Measurements from ENCODE around the gene SCN5A.

The SCN5A gene

DNA sequence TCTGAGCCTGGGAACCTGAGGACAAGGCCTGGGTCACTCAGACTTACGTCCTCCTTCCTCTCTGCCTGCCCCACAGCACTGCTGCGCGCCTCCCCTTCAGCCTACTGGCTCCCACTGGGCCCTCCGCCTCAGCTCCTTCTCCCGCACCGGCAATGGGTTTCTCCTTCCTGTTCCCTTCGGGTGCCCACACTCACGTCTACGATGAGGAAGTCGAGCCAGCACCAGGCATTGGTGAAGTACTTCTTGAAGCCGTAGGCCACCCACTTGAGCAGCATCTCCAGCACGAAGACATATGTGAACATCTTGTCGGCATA lies 83.3 kb downstream of the SCN5A start:
- no peak overlapping the region for H3K27ac Mint-ChIP-seq
- no peaks in the 10 kb centered on the region for H3K27me3 Mint-ChIP-seq (ENCODE audit: low read depth)
- no peaks in the 10 kb centered on the region for H3K36me3 Mint-ChIP-seq (ENCODE audit: low read depth)
- DNase-seq (ENCODE audit: low spot score): no peak
- no peaks in the 10 kb centered on the region for H3K9me3 Mint-ChIP-seq
- no peak overlapping the region for H3K4me3 Mint-ChIP-seq
- H3K4me1 Mint-ChIP-seq (ENCODE audit: low read depth): no peaks in the 10 kb centered on the region

DNA sequence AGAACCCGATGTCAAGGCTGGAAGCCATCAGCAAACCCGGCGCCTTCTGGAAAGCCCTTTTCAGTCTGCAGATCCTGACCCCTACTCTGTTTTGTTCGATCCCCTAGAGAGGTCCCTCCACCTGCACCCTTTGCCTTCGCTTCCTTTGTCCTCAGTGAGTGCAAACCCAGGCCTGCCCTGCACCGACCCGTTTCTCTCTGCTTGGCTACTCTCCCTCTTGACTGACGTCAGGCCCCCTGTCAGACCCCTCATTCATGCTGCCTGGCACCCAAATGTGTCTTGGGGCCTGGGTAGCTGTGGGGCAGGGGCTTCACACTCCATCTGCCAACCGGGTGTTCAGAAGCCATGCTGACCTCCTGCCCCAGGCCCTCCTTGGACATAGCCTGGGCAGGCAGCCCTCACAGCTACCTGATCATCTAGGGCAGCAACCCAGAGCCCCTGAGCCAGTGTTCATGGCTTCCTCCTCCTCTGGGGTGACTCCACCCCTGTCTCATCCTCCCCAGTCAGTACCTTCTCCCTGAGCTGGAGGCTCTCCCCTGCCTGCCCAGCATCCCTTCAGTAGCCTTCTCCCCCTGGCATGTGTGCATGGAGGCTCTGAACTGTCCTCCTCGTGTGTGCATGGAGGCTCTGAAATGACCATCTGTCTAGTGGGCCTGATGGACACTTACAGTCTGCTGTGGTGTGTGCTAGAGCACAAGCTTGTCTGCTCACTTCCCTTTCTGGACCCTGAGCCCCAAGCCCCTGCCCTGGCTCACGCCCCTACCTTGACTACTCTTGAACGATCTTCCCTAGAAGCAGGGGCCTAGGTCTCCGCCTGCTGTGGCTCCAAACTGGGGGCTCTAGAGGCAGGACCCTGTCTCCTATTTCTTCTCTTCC lies 83.9 kb downstream of the SCN5A start:
- H3K9me3 Mint-ChIP-seq: no peaks in the 10 kb centered on the region
- no peak overlapping the region for H3K4me3 Mint-ChIP-seq
- no peak for DNase-seq (ENCODE audit: low spot score)
- no peaks in the 10 kb centered on the region for H3K36me3 Mint-ChIP-seq (ENCODE audit: low read depth)
- no peaks in the 10 kb centered on the region for H3K4me1 Mint-ChIP-seq (ENCODE audit: low read depth)
- H3K27ac Mint-ChIP-seq: no peak overlapping the region
- H3K27me3 Mint-ChIP-seq (ENCODE audit: low read depth): no peaks in the 10 kb centered on the region

DNA sequence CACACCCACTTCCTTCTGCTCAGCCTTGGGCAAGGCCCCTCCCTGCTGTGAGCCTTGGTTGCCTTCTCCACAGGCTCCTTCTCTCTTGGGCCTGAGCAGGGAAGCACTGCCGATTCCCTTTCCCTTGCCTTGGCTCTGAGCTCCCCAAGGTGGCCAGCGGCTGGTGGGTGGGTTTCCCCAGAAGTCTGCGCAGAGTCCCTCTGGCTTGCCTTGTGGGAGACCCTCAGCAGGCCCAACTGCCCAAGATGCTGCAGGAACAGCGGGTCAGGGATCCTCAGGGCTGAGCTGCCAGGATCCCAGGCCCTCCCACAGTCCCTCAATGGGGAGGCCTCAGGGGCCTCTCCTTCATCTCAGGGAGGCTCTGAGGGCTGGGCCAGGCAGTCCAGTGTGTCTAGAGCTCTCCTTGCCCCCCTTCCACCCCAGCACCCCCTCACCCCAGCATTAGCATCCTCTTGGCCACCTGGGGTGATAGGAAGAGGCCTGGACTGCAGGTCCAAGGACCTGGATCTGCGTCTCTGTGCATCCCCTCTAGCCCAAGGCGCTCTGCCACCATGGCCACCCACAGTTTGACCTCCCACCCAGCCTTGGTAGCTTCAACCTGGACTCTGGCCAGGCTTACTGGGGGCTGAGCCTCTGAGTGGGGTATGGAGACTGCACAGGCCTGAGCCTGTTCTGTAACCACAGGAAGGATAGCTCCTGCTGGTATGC lies 84.7 kb downstream of the SCN5A start:
- Mint-ChIP-seq H3K36me3 (ENCODE audit: low read depth) (no peaks in the 10 kb centered on the region), H3K27me3 (ENCODE audit: low read depth) (no peaks in the 10 kb centered on the region)
- no peak for DNase-seq (ENCODE audit: low spot score)

DNA sequence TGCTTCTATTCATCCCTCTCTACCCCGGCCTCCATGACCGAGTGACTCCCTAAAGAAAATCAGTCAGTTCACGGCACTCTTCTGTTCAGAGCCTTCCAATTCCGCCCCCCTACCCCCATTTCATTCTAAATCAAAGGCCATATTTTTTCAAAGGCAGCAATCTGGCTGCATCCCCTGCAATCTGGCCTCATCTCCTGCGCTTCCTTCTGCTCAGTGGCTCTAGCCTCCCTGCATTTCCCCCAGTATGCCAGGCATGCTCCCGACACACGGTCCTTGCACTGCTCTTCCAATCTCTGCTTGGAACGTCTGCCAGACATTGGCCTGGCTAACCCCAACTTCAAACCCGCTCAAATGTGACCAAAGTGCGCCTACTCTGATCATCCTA lies 85.6 kb downstream of the SCN5A start:
- no peaks in the 10 kb centered on the region for H3K9me3 Mint-ChIP-seq
- H3K4me3 Mint-ChIP-seq: no peak overlapping the region
- no peak for DNase-seq (ENCODE audit: low spot score)
- no peaks in the 10 kb centered on the region for H3K4me1 Mint-ChIP-seq (ENCODE audit: low read depth)
- no peak overlapping the region for H3K27ac Mint-ChIP-seq
- H3K27me3 Mint-ChIP-seq (ENCODE audit: low read depth): no peaks in the 10 kb centered on the region
- H3K36me3 Mint-ChIP-seq (ENCODE audit: low read depth): no peaks in the 10 kb centered on the region

More for the DNA sequence above, 84.7 kb downstream of the SCN5A start:
- H3K4me3 Mint-ChIP-seq: no peak overlapping the region
- H3K4me1 Mint-ChIP-seq (ENCODE audit: low read depth): no peaks in the 10 kb centered on the region
- no peaks in the 10 kb centered on the region for H3K9me3 Mint-ChIP-seq
- H3K27ac Mint-ChIP-seq: no peak overlapping the region

DNA sequence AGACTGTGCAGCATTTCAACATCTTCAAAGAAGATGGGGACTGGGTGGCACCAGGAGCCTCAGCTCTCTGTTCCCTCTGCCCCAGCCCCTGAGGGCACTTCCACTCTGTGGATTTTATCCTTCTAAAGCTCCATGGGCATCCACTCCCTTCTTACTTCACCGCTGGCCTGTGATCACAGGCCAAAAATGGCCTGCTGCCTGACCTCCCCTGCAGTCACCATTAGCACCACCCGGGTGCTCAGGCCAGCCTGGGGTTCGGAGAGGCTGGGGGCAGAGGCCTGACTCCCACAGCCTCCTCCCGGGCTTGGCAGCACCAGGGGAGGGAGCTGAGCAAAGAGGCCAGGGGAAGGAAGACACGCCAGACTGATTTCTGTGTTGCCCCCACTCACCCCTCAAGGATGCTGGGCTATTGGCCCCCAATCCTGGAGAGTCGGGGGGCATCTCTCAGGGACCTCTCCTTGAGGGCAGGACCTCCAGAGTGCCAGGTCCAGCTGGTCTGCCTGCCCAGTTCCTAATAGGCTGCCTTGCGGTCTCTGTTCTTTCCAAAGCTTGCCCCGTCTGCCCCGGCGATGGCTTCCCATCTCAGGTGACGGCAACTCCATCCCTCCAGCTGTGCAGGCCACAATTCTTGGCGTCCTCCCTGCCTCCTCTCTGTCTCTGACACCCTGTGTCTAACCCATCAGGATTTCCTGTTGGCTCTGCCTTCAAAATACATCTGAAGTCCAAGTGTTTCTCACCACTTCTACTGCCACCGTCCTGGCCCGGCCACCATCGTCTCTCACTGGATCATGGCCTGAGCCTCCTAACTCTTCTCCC lies 86.2 kb downstream of the SCN5A start:
- no peaks in the 10 kb centered on the region for H3K4me1 Mint-ChIP-seq (ENCODE audit: low read depth)
- H3K27ac Mint-ChIP-seq: no peak overlapping the region
- no peaks in the 10 kb centered on the region for H3K36me3 Mint-ChIP-seq (ENCODE audit: low read depth)
- no peak for DNase-seq (ENCODE audit: low spot score)
- no peaks in the 10 kb centered on the region for H3K27me3 Mint-ChIP-seq (ENCODE audit: low read depth)
- no peak overlapping the region for H3K4me3 Mint-ChIP-seq
- no peaks in the 10 kb centered on the region for H3K9me3 Mint-ChIP-seq

DNA sequence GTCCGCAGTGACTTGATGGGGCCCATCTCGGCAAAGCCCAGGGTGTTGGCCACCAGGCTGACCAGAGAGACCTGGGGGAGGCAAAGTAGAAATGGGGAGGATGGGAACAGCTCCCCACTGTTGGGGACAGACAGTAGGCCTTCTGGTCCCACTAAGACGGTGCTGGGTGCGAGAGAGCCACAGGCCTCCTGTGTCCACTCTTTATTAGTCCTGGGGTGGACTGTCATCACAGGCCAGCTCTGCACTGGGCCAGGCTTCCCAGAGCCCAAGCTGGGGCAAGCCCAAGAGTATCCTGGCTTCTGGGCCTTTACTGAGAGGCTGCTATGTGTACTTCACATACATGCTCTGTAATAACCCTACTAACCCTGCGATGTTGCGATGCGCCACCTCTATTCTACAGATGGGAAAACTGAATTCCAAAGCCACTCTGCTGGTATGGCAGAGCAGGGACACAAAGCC lies 87.0 kb downstream of the SCN5A start:
- Mint-ChIP-seq H3K4me3 (no peak overlapping the region), H3K36me3 (ENCODE audit: low read depth) (no peaks in the 10 kb centered on the region), H3K4me1 (ENCODE audit: low read depth) (no peaks in the 10 kb centered on the region), H3K27ac (no peak overlapping the region), H3K27me3 (ENCODE audit: low read depth) (no peaks in the 10 kb centered on the region), H3K9me3 (no peaks in the 10 kb centered on the region)
- no peak for DNase-seq (ENCODE audit: low spot score)

DNA sequence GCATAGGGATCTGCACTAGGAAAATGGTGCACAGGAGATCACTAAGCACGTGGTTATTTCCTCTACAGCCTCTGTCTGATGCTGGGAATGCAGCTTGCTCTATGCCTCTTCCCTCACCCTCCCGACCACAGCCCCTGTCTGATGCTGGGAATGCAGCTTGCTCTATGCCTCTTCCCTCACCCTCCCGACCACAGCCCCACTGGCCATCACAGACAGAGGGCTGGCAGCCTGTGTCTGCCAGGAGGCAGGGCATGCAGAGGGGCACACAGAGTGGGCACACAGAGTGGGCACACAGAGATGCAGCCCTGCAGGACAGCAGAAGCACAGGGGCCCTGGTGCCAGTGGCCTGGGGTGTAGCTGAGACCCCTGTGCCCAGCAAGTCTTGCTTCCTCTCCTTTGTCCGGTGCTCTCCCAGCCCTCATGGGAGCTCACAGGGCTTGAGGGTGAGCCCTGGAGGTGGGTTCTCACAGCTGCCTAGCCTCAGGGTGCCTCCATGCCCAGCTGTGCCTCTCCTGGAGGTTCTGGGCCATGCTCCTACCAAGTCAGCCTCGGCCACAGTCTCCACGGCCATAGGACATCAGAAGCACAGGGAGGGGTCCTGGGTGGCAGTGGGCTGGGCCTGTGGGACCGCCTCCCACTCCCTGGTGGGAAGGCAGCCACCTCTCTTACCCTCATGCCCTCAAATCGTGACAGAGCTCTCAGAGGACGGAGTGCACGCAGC lies 87.6 kb downstream of the SCN5A start:
- Mint-ChIP-seq H3K9me3 (no peaks in the 10 kb centered on the region), H3K4me1 (ENCODE audit: low read depth) (no peaks in the 10 kb centered on the region), H3K36me3 (ENCODE audit: low read depth) (no peaks in the 10 kb centered on the region), H3K27me3 (ENCODE audit: low read depth) (no peaks in the 10 kb centered on the region), H3K27ac (no peak overlapping the region), H3K4me3 (no peak overlapping the region)
- no peak for DNase-seq (ENCODE audit: low spot score)

DNA sequence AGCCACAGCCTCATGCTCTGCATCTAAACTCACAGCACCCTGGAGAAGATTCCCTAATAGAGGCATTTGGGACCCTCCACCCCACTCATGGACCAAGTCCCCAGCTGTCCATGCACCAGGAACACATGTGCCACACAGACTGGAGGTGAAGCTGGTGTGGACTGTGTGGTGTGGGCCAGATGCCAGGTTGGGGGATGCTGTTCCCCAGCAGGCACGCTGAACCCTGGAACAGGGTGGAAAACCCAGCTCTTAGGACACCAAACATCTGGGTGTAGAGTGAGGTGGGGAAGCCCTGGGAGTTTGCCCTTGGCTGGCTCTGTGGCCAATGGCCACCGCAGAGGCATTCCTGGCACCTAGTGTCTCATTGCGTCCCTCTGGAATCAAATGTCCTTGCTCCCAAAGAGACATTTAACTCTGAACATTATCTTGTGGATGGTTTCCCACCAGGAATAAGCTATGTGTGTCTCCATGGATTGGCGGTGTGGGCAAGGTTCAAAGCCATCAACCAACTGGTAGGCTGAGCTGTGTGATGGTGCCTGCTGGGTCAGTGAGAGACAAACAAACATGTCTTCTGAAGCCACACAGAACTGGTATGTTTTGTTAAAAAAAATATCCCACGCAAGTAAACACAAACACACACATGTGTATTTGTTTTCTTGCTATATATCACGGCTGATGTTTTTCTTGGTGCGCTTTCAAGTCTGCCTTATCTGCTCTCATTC lies 88.3 kb downstream of the SCN5A start:
- DNase-seq (ENCODE audit: low spot score): no peak
- H3K4me3 Mint-ChIP-seq: no peak overlapping the region
- no peaks in the 10 kb centered on the region for H3K4me1 Mint-ChIP-seq (ENCODE audit: low read depth)
- H3K9me3 Mint-ChIP-seq: no peaks in the 10 kb centered on the region
- no peaks in the 10 kb centered on the region for H3K36me3 Mint-ChIP-seq (ENCODE audit: low read depth)
- H3K27me3 Mint-ChIP-seq (ENCODE audit: low read depth): no peaks in the 10 kb centered on the region
- no peak overlapping the region for H3K27ac Mint-ChIP-seq

DNA sequence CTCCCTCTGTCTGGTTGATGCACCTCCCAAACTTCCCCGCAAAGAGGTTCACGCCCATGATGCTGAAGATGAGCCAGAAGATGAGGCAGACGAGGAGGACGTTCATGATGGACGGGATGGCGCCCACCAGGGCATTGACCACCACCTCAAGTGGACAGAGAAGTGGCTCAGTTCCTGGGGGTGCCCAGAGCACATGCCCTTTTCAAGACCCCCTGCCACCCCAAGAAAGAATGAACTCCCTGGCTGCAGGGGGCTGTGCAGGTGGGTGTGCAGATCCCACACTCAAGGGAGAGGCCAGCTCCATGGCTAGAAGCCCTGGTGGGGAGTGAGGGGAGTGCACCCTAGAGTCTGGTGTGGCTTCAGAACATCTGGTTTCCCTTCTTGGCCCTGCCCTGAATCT lies 89.2 kb downstream of the SCN5A start:
- H3K36me3 Mint-ChIP-seq (ENCODE audit: low read depth): no peaks in the 10 kb centered on the region
- no peaks in the 10 kb centered on the region for H3K4me1 Mint-ChIP-seq (ENCODE audit: low read depth)
- H3K27ac Mint-ChIP-seq: no peak overlapping the region
- no peak for DNase-seq (ENCODE audit: low spot score)
- no peaks in the 10 kb centered on the region for H3K27me3 Mint-ChIP-seq (ENCODE audit: low read depth)
- H3K9me3 Mint-ChIP-seq: no peaks in the 10 kb centered on the region
- H3K4me3 Mint-ChIP-seq: no peak overlapping the region

DNA sequence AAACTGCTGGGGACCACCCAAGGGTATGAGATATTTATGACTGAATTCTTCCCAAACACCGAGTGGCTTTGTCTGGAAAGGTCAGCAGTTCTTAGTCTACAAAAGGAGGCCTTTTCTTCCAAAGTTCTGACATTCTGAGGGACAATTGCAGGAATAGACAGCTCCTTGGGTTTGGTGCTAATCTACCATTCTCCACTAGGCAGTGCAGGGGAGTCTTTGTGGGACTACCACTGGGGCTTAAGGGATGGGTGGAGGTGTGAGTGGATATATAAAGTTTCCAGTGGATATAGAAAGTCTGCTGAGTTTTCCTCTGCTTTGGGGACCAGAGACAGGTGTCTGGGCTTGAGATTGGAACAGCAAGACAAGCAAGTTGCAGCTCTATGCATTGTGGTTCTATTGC lies 90.6 kb downstream of the SCN5A start:
- no peak overlapping the region for H3K27ac Mint-ChIP-seq

DNA sequence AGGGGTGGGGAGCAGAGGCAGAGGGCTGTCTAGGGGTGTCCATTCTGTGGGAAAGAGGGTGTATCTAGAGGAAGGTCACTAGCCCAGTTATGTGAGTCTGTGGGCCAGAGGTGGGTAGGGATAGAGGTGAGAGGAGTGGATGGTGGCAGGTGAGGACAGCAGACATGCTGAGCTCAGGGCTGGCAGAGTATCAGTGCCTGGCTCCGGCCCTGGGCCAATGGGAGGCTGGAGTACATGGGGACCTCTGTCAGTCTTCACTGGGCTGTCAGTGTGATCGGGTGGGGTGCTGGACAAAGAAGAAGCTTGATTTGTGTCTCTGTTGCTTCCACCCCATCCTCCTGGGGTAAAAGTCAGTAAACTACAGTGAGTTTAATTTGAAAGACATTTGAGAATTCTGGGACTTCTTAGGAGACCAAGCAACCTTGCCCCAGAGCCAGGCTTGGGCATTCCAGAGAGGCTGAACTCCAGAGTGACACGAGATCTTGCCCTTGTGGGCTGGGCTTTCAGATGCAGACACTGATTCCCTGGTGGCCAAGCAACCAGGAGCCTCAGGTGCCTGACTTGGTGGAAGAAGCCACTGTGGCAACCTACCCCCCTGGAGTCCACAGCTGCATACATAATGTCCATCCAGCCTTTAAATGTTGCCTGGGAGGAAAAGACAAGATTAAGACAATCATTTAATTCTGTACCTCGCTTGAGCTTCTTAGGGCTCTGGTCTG lies 92.7 kb downstream of the SCN5A start:
- H3K9me3 Mint-ChIP-seq: no peaks in the 10 kb centered on the region
- no peak overlapping the region for H3K4me3 Mint-ChIP-seq
- H3K27me3 Mint-ChIP-seq (ENCODE audit: low read depth): no peaks in the 10 kb centered on the region
- DNase-seq (ENCODE audit: low spot score): no peak
- H3K36me3 Mint-ChIP-seq (ENCODE audit: low read depth): no peaks in the 10 kb centered on the region
- no peaks in the 10 kb centered on the region for H3K4me1 Mint-ChIP-seq (ENCODE audit: low read depth)
- no peak overlapping the region for H3K27ac Mint-ChIP-seq

More for the DNA sequence above, 90.6 kb downstream of the SCN5A start:
- no peaks in the 10 kb centered on the region for H3K9me3 Mint-ChIP-seq
- H3K4me1 Mint-ChIP-seq (ENCODE audit: low read depth): no peaks in the 10 kb centered on the region
- H3K4me3 Mint-ChIP-seq: no peak overlapping the region
- DNase-seq (ENCODE audit: low spot score): no peak
- no peaks in the 10 kb centered on the region for H3K27me3 Mint-ChIP-seq (ENCODE audit: low read depth)
- H3K36me3 Mint-ChIP-seq (ENCODE audit: low read depth): no peaks in the 10 kb centered on the region

DNA sequence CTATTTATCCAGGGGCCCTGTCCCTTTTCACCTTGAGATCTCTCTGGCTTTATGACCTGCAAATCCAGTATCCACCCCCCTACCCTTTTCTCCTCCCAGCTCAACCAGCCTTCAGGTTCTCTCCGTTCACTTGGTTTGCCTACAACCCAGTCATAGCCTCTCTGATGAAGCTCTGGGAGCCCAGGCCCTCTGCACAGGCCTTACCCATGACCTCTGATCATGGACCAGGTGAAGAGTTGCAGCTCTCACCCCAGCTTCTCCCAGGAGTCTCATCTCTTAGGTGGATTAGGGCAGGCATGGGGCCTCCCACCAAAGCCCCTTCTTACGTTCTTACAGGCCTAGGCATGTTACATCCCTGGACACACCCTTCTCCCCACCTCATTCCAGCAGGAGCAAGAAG lies 93.6 kb downstream of the SCN5A start:
- Mint-ChIP-seq H3K4me1 (ENCODE audit: low read depth) (no peaks in the 10 kb centered on the region), H3K36me3 (ENCODE audit: low read depth) (no peaks in the 10 kb centered on the region), H3K4me3 (no peak overlapping the region), H3K9me3 (no peaks in the 10 kb centered on the region), H3K27me3 (ENCODE audit: low read depth) (no peaks in the 10 kb centered on the region), H3K27ac (no peak overlapping the region)
- DNase-seq (ENCODE audit: low spot score): no peak

All from T-helper 2 cell treated with Interferon-gamma antibody and Interleukin-4, amounts not matched to agents 5 μg/mL and 100 μg/mL, for 36 hours (primary cell).